ENCODE results near the gene PNMA8C.
"Not testable (repeated sequence)": the region's sequence is repeated elsewhere in the genome, so short reads cannot be mapped to it uniquely, and the experiment has no call there.

PNMA8C gene

GRCh38 chr19:46381756-46382345, 46.9 kb downstream of the PNMA8C start:
- no peak for TF ChIP-seq CTCF (IDR thresholded peaks at IDR 0.05; ENCODE audit: control extremely low read depth, extremely low read depth, low read depth, missing control alignments)
- ChIA-PET POLR2A (no interaction called here), CTCF (interaction anchor here (1.1 to 1.6 kb wide), 4 partner anchors 11 to 14 kb away, joined by 4 to 6 read pairs (median 6); no protein-coding TSS in a partner anchor)
- no peak for DNase-seq (ENCODE audit: extremely low spot score)

GRCh38 chr19:46381346-46381745, 47.4 kb downstream of the PNMA8C start:
- TF ChIP-seq CTCF (IDR thresholded peaks at IDR 0.05; ENCODE audit: control extremely low read depth, extremely low read depth, low read depth, missing control alignments) = no peak
- ChIA-PET CTCF (interaction anchor here (1.4 to 1.6 kb wide), 2 partner anchors 13 to 15 kb away, joined by 4 to 5 read pairs; no protein-coding TSS in a partner anchor), POLR2A (no interaction called here)
- no peak for DNase-seq (ENCODE audit: extremely low spot score)

GRCh38 chr19:46380690-46381089, 48.0 kb downstream of the PNMA8C start:
- no peak for TF ChIP-seq CTCF (IDR thresholded peaks at IDR 0.05; ENCODE audit: control extremely low read depth, extremely low read depth, low read depth, missing control alignments)
- no peak for DNase-seq (ENCODE audit: extremely low spot score)
- POLR2A ChIA-PET = no interaction called here
- CTCF ChIA-PET = interaction anchor here (1.4 to 1.6 kb wide), 2 partner anchors 13 to 15 kb away, joined by 4 to 5 read pairs; no protein-coding TSS in a partner anchor

GRCh38 chr19:46378268-46378667, 50.5 kb downstream of the PNMA8C start:
- ChIA-PET CTCF (interaction anchor here (1.5 to 1.9 kb wide), 3 partner anchors 8 to 112 kb away, joined by 3 to 7 read pairs (median 6); partner anchors contain the start of gene PPP5C), POLR2A (no interaction called here)
- no peak for TF ChIP-seq CTCF (IDR thresholded peaks at IDR 0.05; ENCODE audit: control extremely low read depth, extremely low read depth, low read depth, missing control alignments)
- DNase-seq (ENCODE audit: extremely low spot score) = no peak

- POLR2A ChIA-PET = no interaction called here
Measured at GRCh38 chr19:46376241-46377153, 52.2 kb downstream of the PNMA8C start.

GRCh38 chr19:46375476-46376067, 53.2 kb downstream of the PNMA8C start:
- CTCF ChIA-PET; POLR2A ChIA-PET; DNase-seq (ENCODE audit: extremely low spot score): not testable (repeated sequence)

More at GRCh38 chr19:46376241-46377153, 52.2 kb downstream of the PNMA8C start:
- CTCF ChIA-PET = interaction anchor here (0.6 to 1.9 kb wide), 3 partner anchors 10 to 114 kb away, joined by 3 to 7 read pairs (median 3); no protein-coding TSS in a partner anchor
- no peak for DNase-seq (ENCODE audit: extremely low spot score)
- no peak for TF ChIP-seq CTCF (IDR thresholded peaks at IDR 0.05; ENCODE audit: control extremely low read depth, extremely low read depth, low read depth, missing control alignments)
